Measurements from ENCODE around the gene NR2F2. TPM values are rescaled to one million over a fixed set of nuclear protein-coding genes. Genes with fewer than 3 reads are reported as not detected.

NR2F2 gene
- total RNA-seq, 4 donors from 2014 or later = 18.3 to 30.2 (median 20.4) TPM

DNA sequence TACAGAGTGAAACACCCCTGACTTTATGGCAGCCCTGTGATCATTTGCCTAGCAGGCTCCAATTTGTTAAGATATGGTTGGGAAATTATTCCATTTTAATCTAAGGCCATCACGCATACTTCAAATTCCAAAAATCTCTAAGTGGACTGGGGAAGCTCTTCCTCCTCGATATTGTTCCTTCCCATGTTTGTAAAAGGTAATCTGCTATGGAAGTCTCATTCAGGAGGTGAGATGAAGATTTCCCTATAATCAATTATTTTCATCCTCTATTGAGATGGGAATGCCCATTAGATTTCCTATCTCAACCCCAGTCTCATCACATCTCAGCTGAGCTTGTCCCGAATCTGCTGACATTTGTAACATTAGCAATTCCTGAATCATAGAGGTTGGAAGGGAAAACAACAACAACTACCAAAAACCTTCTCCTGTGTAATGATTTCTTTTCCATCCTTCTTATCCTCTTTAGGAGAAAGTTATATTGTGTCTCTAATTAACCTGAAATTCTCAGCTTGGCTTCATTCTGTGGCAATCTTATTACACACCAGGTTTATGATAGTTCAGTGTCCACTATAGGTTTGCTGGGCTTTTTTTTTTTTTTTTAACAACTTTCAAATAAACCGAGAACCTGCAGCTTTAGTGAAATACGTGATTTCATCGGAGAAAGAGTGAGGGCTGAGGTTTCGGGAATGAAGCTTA lies 2.2 kb upstream of the NR2F2 start:
- H3K27ac ChIP-seq = peak overlapping the region; percentile 49 to 90 (median 72)

DNA sequence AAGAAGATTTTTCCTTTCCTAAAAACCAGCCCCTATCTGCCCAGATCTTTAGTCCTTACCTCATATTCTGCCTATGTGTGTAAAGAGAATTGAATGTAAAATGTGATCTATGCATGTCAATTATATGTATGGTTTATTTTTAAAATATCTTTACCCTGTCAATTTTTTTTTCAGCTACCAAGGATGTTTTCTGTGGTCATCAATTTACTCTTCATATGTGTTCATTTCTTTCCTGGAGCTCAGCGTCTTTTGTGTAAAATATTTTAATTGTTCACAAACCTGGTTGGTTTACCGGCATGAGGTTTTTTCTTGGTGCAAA lies 1.7 kb upstream of the NR2F2 start:
- Histone ChIP-seq H3K4me3 (replicated peaks in 1 of 3) (no peak overlapping the region), H3K36me3 (peaks cover 0 to 16% of the 10 kb centered on the region in 2 donors), H3K27ac (peak overlapping the region; percentile 7 to 90 (median 72)), H3K9me3 (no peaks in the 10 kb centered on the region), H3K4me1 (peaks cover 4 to 5% of the 10 kb centered on the region in 2 donors), H3K27me3 (no peaks in the 10 kb centered on the region)
- TF ChIP-seq, protein P1, sequence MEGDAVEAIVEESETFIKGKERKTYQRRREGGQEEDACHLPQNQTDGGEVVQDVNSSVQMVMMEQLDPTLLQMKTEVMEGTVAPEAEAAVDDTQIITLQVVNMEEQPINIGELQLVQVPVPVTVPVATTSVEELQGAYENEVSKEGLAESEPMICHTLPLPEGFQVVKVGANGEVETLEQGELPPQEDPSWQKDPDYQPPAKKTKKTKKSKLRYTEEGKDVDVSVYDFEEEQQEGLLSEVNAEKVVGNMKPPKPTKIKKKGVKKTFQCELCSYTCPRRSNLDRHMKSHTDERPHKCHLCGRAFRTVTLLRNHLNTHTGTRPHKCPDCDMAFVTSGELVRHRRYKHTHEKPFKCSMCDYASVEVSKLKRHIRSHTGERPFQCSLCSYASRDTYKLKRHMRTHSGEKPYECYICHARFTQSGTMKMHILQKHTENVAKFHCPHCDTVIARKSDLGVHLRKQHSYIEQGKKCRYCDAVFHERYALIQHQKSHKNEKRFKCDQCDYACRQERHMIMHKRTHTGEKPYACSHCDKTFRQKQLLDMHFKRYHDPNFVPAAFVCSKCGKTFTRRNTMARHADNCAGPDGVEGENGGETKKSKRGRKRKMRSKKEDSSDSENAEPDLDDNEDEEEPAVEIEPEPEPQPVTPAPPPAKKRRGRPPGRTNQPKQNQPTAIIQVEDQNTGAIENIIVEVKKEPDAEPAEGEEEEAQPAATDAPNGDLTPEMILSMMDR (IDR thresholded peaks at IDR 0.05) = no peak
- TF ChIP-seq POLR2A (IDR thresholded peaks at IDR 0.05) = no peak
- intact Hi-C loops (cut with DNase I) = no loop called here
- WGBS, 2 donors = 72 to 75% methylated on average over 2 of the region's 2 CpGs
- DNase-seq = no peak

More for the DNA sequence above, 2.2 kb upstream of the NR2F2 start:
- Histone ChIP-seq H3K9me3 (no peaks in the 10 kb centered on the region), H3K27me3 (no peaks in the 10 kb centered on the region), H3K4me1 (peaks cover 4 to 5% of the 10 kb centered on the region in 2 donors), H3K4me3 (replicated peaks in 1 of 3) (no peak overlapping the region), H3K36me3 (peaks cover 0 to 11% of the 10 kb centered on the region in 2 donors)
- intact Hi-C loops (cut with DNase I) = no loop called here
- TF ChIP-seq POLR2A (IDR thresholded peaks at IDR 0.05) = no peak
- TF ChIP-seq, protein P1 (IDR thresholded peaks at IDR 0.05) = no peak
- DNase-seq = no peak
- 60 to 73% methylated on average over 7 of the region's 7 CpGs for WGBS, 2 donors

DNA sequence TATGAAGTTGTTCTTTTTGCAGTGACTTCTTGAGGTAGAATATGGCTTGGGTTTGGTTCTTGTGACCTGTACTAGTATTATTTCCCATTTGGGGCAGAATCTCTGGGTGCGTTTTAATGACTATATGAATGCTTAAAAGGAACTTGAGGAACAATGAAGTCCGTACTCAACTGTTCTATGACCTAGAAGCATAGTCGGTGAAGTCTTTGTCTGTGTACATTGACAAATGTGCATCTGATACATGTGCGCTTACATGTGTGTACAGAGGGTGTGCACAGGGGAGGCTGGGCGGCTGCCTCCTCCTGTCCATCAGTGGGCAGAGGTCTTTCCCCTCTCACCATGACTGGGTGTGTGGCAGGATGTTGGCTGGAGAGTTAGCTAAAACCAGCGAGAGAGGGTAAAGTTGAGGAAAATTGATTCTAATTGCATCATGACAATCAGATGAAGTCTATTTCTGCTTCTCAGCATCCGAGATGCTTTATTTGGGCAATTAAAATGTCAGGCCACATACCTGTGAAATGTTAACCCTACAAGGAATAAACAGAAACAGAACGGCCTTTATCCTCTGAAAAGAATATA lies 1.0 kb upstream of the NR2F2 start:
- 53 to 56% methylated on average over 8 of the region's 8 CpGs for WGBS, 2 donors
- H3K4me3 ChIP-seq (replicated peaks in 1 of 3) = peak overlapping the region in 1 of 3 donors; percentile 41
- intact Hi-C loops (cut with DNase I) = no loop called here

DNA sequence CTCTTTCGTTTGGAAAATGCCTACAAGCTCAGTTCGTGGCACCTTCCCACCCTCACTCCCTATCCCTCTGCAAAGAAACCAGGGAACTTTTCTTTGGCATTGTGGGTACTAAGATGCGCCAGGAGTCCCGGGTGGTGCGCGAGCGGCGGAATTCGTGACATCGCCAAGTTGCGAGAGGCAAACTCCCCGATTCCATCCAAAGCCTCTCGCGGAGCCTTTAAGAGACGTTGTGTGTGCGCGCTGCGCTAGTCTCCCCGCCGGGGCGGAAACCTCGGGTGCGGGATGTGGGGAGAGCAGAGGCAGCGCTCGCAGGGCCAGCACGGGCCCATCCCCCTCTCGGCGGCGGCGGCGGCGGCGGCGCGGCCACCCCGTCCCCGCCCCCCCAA lies 443 bp upstream of the NR2F2 start:
- no peaks in the 10 kb centered on the region for H3K9me3 ChIP-seq
- DNase-seq = no peak
- WGBS, 2 donors = 2 to 4% methylated on average over 20 to 23 of the region's 37 CpGs
- no peaks in the 10 kb centered on the region for H3K27me3 ChIP-seq
- peak overlapping the region; percentile 7 to 90 (median 72) for H3K27ac ChIP-seq
- H3K4me3 ChIP-seq (replicated peaks in 1 of 3) = peak overlapping the region in 2 of 3 donors; percentile 24 to 41
- TF ChIP-seq, protein P1 (IDR thresholded peaks at IDR 0.05) = no peak
- no peak for TF ChIP-seq POLR2A (IDR thresholded peaks at IDR 0.05)
- H3K36me3 ChIP-seq = peaks cover 11 to 28% of the 10 kb centered on the region in 2 donors
- intact Hi-C loops (cut with DNase I) = no loop called here
- peaks cover 5 to 14% of the 10 kb centered on the region in 2 donors for H3K4me1 ChIP-seq

More for the DNA sequence above, 1.0 kb upstream of the NR2F2 start:
- no peaks in the 10 kb centered on the region for H3K9me3 ChIP-seq
- peaks cover 5 to 9% of the 10 kb centered on the region in 2 donors for H3K4me1 ChIP-seq
- TF ChIP-seq POLR2A (IDR thresholded peaks at IDR 0.05) = no peak
- TF ChIP-seq, protein P1 (IDR thresholded peaks at IDR 0.05) = no peak
- peaks cover 6 to 22% of the 10 kb centered on the region in 2 donors for H3K36me3 ChIP-seq
- no peaks in the 10 kb centered on the region for H3K27me3 ChIP-seq
- no peak for DNase-seq
- H3K27ac ChIP-seq = peak overlapping the region; percentile 7 to 90 (median 72)
